NCI-H2081 treated with DMSO at 0.1 percent for 48 hours (cell line): Measurements from ENCODE around the gene ZNF350.
"Not testable (repeated sequence)": the region's sequence is repeated elsewhere in the genome, so short reads cannot be mapped to it uniquely, and the experiment has no call there.

Source experiments
- DNase-seq: peaks from one replicate; lab custom pipeline; 2025; lab: John Stamatoyannopoulos, UW

Gene ZNF350

GRCh38 chr19:51986309-51987291 is at the start of gene ZNF350:
Gene ZNF350 (minus strand): TSS chr19:51986840. CDS start chr19:51974360, 12,480 bp downstream.
- no peak for DNase-seq

DNA sequence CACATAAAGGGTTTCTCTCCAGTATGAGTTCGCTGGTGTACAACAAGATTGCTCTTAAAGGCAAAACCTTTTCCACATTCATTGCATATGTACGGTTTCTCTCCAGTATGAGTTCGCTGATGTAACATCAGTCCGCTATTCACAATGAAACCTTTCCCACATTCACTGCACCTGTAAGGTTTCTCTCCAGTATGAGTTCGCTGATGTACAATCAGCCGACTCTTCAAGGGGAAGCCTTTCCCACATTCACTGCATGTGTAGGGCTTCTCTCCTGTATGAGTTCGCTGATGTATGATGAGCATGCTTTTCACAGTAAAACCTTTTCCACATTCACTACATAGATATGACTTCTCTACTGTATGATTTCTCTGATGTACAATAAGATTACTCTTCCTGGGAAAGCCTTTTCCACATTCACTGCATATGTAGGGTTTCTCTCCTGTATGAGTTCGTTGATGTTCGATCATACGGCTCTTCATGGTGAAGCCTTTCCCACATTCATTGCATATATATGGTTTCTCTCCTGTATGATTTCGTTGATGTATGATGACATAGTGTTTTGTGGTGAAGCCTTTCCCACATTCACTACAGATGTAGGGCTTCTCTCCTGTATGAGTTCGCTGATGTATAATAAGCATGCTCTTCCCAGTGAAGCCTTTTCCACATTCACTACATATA is 47.5 kb upstream of the ZNF350 start:
- DNase-seq: no peak

DNA sequence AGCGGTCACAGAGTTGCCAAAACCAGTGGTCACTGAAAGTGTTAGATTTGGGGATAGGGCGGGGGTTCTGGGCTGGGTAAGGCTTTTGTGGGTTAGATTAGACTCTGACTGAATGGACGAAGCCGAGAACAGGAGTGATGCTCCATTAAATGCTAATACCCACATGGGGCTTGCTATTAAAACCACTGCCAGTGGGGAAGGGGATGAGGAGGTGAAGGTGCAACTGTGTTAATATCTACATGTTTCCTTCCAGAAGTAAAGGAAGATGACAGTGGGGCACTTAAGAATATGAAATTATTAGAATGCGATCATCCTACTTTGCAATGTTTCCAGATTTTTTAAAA is 42.1 kb upstream of the ZNF350 start:
- DNase-seq: no peak

GRCh38 chr19:52028027-52028779 is 41.6 kb upstream of the ZNF350 start, which contains the start of gene ZNF614:
Gene ZNF614 (minus strand): TSS chr19:52028379. CDS start chr19:52025745, 2,634 bp downstream.
- peak; percentile 23 for DNase-seq

DNA sequence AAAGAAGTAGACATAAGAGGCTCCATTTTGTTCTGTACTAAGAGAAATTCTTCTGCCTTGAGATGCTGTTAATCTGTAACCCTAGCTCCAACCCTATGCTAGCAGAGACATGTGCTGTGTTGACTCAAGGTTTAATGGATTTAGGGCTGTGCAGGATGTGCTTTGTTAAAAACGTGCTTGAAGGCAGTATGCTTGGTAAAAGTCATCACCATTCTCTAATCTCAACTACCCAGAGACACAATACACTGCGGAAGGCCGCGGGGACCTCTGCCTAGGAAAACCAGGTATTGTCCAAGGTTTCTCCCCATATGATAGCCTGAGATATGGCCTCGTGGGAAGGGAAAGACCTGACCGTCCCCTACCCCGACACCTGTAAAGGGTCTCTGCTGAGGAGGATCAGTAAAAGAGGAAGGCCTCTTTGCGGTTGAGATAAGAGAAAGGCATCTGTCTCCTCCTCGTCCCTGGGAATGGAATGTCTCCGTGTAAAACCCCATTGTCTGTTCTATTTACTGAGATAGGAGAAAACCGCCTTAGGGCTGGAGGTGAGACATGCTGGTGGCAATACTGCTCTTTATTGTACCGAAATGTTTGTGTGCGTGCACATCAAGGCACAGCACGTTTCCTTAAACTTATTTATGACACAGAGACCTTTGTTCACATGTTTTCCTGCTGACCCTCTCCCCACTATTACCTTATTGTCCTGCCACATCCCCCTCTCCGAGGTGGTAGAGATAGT is 39.8 kb upstream of the ZNF350 start:
- DNase-seq: not testable (repeated sequence)

GRCh38 chr19:52024478-52024877 is 37.8 kb upstream of the ZNF350 start:
- not testable (repeated sequence) for DNase-seq

GRCh38 chr19:52022193-52022592 is 35.6 kb upstream of the ZNF350 start:
- DNase-seq: no peak

DNA sequence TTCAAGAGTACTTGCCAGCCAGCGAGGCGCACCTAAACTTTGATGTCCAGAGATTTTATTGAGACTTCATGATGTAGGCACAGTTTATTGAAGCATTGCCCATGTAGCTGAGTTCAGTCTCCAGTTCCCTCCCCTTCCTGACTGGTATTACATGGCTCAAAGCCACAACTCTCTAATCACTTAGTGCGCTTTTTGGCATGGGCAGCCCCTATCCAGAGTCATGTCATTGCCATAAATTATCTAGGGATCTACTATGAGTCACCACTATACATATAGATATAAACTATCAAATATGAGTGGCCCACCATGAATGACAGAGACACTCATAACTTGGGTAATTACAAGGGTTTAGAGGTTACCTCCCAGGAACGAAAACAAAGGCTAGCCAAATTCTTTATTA is 33.9 kb upstream of the ZNF350 start:
- DNase-seq: no peak

DNA sequence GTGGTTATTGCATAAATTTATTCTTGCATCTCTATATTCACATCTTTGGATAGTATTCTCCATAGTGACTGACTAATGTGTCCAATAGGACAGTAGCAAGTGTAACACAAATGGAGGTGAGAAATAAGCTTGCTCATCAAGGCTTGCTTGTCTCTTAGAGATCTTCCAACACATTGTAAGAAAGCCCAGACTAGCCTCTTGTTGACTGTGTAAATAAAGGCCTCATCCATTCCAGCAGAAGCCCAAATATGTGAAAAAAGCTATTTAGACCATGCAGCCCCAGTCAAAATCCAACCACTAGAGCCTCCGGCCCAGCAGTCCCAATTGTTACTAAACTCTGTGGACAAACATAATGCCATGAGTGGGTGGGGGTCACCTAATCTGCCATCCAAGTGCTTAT is 24.0 kb upstream of the ZNF350 start:
- DNase-seq: no peak

DNA sequence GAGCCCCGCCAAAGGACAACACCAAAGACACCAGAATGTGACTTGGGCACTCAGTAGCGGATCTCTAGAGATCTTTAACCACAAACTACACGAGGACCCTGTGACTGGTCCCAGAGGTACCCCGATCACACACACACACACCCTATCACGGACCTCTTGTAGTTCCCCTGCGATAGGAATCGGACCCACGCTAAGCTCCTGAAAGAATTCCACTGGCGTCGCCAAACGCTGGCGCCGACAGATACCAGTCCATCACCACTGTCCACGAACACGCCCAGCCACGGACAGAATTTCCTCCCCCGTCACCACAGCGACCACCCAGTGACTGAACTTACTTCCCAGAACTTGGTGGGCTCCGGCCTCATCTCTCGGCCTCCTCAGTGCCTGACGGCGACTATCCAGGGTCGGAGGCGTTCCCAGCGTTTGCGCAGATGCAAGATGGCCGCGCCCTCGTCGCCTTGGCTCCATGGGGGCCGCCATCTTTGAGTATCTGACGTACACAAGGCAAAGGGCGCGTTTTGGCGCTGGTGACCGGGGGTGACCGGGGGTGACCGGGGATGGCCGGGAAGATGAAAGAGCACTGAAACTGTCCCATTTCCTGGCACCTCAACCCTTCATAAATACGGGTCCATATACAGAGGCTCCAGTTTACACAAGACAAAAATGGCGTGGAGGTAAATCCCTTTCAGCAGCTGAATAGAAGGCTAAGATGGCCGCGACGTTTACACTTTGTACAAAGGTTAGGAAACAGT is 21.3 kb upstream of the ZNF350 start, which contains the start of gene ZNF615:
Gene ZNF615, minus strand, starts transcription at position 406 of the 752 bp plus-strand sequence. CDS start 4,500 bp downstream, outside the sequence.
- DNase-seq: peak; percentile 23

DNA sequence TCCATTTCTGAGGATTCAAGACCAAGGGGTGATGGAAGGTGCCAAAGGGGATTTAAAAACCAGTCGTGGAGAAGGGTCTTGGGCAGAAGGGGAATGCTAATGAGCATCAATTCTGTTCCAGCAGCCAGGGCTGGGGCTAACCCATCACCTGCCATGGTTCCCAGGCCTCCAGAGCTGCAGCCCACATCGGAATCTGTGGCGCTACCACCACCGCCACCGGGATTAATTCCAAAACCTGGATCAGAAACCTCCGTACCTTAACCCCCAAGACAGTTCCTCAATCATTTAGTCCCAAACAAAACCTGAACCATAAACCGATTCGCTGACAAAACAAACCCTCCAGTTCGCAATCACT is 20.8 kb upstream of the ZNF350 start:
- DNase-seq: no peak

- no peak for DNase-seq
Measured at GRCh38 chr19:51994048-51994644, 7.5 kb upstream of the ZNF350 start.

- DNase-seq: no peak
Measured at GRCh38 chr19:51993422-51993821, 6.8 kb upstream of the ZNF350 start.

DNA sequence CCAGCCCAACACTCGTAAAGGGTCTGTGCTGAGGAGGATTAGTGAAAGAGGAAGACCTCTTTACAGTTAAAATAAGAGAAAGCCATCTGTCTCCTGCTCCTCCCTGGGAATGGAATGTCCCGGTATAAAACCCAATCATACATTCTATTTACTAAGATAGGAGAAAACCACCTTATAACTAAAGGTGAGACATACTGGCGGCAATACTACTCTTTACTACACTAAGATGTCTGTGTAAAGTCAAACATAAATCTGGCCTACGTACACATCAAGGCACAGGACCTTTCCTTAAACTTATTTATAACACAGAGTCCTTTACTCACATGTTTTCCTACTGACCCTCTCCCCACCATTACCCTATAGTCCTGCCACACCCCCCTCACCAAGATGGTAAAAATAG is 3.3 kb downstream of the ZNF350 start:
- no peak for DNase-seq

DNA sequence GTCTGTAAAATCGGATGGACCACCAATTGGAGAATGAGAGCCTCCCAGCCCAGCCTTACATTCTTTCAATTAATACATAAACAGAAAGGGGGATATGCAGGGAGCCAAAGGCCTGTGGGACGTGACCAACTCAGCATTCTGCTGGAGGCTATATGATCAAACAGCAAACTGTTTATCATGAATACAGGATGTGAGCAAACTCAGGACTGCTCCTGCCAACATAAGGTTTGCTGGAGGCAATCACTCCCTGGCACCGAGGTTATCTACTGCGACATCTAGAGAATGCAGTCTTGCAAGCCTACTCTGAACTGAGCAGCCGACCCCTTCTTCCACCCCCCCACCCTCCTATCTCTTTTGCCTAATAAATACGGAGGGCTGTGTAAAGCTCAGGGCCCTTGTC is 5.7 kb downstream of the ZNF350 start:
- not testable (repeated sequence) for DNase-seq

GRCh38 chr19:51980116-51980736 is 6.4 kb downstream of the ZNF350 start:
- no peak for DNase-seq

- no peak for DNase-seq
Measured at GRCh38 chr19:51978882-51979281, 7.8 kb downstream of the ZNF350 start.

DNA sequence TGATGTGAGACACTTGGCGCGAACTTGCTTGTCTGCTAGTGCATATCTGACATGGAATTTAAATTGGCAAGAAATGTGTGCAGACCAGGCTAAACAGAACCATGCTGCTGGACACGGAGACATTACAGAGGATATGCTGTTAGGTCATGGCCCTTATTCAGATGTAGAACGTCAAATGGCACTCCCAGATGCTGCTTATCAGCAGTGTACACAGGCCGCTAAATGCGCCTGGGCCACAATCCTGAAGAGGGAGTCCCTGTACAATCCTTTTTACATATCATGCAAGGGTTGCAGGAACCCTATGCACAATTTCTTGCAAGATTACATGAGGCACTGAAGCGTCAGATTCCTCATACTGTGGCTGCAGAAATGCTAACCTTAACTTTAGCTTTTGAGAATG is 9.3 kb downstream of the ZNF350 start:
- no peak for DNase-seq

DNA sequence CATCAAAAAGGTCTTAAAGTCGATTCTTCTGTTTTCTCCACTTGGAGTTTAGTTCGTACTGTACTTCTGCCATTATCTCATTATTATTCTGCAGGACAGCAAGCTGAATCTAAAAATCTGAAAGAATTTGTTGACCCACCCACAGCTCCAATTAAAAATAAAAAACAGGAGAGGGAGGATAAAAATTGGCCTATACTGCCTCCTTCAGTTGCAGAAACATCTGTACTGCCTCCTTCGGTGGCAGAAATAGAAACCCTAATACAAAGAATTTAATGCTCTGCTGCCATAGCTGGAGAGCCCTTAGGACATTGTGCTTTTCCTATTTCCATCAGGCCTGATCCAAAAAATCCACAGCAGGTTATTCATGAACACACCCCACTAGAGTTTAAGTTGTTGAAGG is 9.8 kb downstream of the ZNF350 start:
- DNase-seq: no peak

- DNase-seq: not testable (repeated sequence)
Measured at GRCh38 chr19:51975787-51976186, 10.9 kb downstream of the ZNF350 start.
